ENCODE data around the gene TACC3. TPM values are rescaled to one million over a fixed set of nuclear protein-coding genes. Genes with fewer than 3 reads are reported as not detected.

Gene TACC3
- total RNA-seq, 4 donors from 2014 or later, result 4.8 to 10.3 (median 5.1) TPM

DNA sequence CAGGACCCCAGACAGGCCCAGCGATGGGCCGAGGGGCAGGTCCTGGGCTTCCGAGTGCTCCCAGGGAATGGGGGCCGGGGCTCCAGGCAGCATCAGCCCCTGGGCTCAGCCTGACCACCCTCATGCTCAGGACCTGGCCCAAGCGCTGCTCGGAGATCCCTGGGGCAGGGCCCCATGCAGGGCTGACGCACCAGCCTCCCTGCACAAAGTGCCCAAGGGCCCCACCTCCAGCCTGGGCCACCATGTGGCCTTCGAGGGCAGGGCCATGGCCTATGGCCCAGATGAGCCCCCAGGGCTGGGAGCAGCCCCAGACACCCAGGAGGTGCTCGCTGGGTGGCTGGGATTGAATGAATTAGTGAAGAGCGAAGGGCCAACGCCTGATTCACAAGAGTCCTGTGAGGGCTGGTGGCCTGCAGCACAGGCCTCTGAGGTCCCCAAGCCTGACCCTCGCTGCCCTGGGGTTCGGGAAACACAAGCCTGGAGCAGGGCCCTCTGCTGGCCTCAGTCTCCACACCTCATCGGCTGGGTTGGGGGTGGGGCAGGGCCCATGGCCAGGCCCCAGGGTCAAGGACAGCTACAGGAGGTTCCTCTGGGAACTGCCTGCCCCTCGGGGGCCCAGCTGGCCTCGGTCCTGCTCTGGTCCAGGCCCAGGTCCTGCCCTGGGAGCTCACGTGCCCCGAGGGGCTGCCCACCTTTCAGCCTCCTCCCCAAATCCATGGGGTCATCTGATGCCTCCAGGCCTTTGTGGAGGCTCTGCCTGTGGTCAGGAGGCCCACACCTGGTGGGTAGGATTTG lies 58.5 kb downstream of the TACC3 start:
- Histone ChIP-seq H3K4me1 (peaks cover 3 to 24% of the 10 kb centered on the region in 2 donors), H3K27me3 (no peaks in the 10 kb centered on the region), H3K36me3 (no peaks in the 10 kb centered on the region), H3K4me3 (replicated peaks in 1 of 3) (no peak overlapping the region), H3K27ac (no peak overlapping the region), H3K9me3 (no peaks in the 10 kb centered on the region)
- 70 to 91% methylated on average over 4 to 9 of the region's 18 CpGs for WGBS, 2 donors
- TF ChIP-seq CTCF (IDR thresholded peaks at IDR 0.05), result no peak
- no peak for DNase-seq
- intact Hi-C loops (cut with DNase I), result no loop called here

- DNase-seq, result no peak
- Histone ChIP-seq H3K9me3 (no peaks in the 10 kb centered on the region), H3K36me3 (no peaks in the 10 kb centered on the region), H3K4me1 (peaks cover 3 to 26% of the 10 kb centered on the region in 2 donors), H3K27ac (no peak overlapping the region), H3K4me3 (replicated peaks in 1 of 3) (no peak overlapping the region), H3K27me3 (no peaks in the 10 kb centered on the region)
- TF ChIP-seq CTCF (IDR thresholded peaks at IDR 0.05) (no peak), POLR2A (IDR thresholded peaks at IDR 0.05) (no peak)
- intact Hi-C loops (cut with DNase I), result no loop called here
- WGBS, 2 donors, result 83 to 88% methylated on average over 14 of the region's 14 CpGs
These were observed 59.1 kb downstream of the TACC3 start for GRCh38 chr4:1780435-1780834.

- TF ChIP-seq POLR2A (IDR thresholded peaks at IDR 0.05), result no peak
- no peak for TF ChIP-seq CTCF (IDR thresholded peaks at IDR 0.05)
- no peaks in the 10 kb centered on the region for H3K36me3 ChIP-seq
- H3K9me3 ChIP-seq, result no peaks in the 10 kb centered on the region
- H3K27ac ChIP-seq, result no peak overlapping the region
- no peak for DNase-seq
- peaks cover 1 to 21% of the 10 kb centered on the region in 2 donors for H3K4me1 ChIP-seq
- intact Hi-C loops (cut with DNase I), result no loop called here
- 69 to 80% methylated on average over 4 to 7 of the region's 10 CpGs for WGBS, 2 donors
- H3K4me3 ChIP-seq (replicated peaks in 1 of 3), result no peak overlapping the region
- no peaks in the 10 kb centered on the region for H3K27me3 ChIP-seq
These were observed 61.7 kb downstream of the TACC3 start for GRCh38 chr4:1783015-1783414.

GRCh38 chr4:1783970-1784369 lies 62.6 kb downstream of the TACC3 start:
- no peaks in the 10 kb centered on the region for H3K9me3 ChIP-seq

More at GRCh38 chr4:1783970-1784369, 62.6 kb downstream of the TACC3 start:
- peak; percentile 73 for DNase-seq
- intact Hi-C loops (cut with DNase I), result no loop called here
- Histone ChIP-seq H3K27me3 (no peaks in the 10 kb centered on the region), H3K27ac (no peak overlapping the region), H3K4me3 (replicated peaks in 1 of 3) (no peak overlapping the region), H3K4me1 (peaks cover 0 to 15% of the 10 kb centered on the region in 2 donors), H3K36me3 (no peaks in the 10 kb centered on the region)
- 45 to 70% methylated on average over 6 to 10 of the region's 12 CpGs for whole genome bisulfite sequencing, 2 donors
- no peak for TF ChIP-seq CTCF (IDR thresholded peaks at IDR 0.05)
